ENCODE results near the gene VPS35. TPM values are rescaled to one million over a fixed set of nuclear protein-coding genes. Genes with fewer than 3 reads are reported as not detected.

The VPS35 gene
- total RNA-seq, 1 donor from 2014 or later = 102 TPM

DNA sequence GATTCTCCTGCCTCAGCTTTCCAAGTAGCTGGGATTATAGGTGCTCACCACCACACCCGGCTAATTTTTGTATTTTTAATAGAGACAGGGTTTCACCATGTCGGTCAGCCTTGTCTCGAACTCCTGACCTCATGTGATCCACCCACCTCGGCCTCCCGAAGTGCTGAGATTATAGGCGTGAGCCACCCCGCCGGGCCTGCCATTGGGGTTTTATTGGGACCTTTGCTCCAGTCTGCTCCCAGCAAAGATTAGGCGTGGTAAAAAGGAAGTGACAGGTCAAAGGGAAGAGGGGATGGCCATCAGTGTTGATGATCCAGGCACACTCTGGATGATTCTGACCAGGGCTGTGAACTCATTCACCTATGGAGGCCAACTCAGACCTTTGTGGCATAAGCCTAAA lies 38.7 kb upstream of the VPS35 start:
- TF ChIP-seq, protein P1, sequence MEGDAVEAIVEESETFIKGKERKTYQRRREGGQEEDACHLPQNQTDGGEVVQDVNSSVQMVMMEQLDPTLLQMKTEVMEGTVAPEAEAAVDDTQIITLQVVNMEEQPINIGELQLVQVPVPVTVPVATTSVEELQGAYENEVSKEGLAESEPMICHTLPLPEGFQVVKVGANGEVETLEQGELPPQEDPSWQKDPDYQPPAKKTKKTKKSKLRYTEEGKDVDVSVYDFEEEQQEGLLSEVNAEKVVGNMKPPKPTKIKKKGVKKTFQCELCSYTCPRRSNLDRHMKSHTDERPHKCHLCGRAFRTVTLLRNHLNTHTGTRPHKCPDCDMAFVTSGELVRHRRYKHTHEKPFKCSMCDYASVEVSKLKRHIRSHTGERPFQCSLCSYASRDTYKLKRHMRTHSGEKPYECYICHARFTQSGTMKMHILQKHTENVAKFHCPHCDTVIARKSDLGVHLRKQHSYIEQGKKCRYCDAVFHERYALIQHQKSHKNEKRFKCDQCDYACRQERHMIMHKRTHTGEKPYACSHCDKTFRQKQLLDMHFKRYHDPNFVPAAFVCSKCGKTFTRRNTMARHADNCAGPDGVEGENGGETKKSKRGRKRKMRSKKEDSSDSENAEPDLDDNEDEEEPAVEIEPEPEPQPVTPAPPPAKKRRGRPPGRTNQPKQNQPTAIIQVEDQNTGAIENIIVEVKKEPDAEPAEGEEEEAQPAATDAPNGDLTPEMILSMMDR (conservative IDR thresholded peaks at IDR 0.05) = no peak
- H3K27me3 Mint-ChIP-seq (ENCODE audit: low read depth) = no peaks in the 10 kb centered on the region
- no peaks in the 10 kb centered on the region for H3K4me1 Mint-ChIP-seq
- H3K4me3 Mint-ChIP-seq = no peak overlapping the region
- peaks cover 7% of the 10 kb centered on the region for H3K9me3 Mint-ChIP-seq
- H3K27ac Mint-ChIP-seq (ENCODE audit: unreplicated experiment) = no peak overlapping the region
- no peaks in the 10 kb centered on the region for H3K36me3 Mint-ChIP-seq (ENCODE audit: low read depth)
- no peak for DNase-seq (ENCODE audit: low read depth, low spot score)

DNA sequence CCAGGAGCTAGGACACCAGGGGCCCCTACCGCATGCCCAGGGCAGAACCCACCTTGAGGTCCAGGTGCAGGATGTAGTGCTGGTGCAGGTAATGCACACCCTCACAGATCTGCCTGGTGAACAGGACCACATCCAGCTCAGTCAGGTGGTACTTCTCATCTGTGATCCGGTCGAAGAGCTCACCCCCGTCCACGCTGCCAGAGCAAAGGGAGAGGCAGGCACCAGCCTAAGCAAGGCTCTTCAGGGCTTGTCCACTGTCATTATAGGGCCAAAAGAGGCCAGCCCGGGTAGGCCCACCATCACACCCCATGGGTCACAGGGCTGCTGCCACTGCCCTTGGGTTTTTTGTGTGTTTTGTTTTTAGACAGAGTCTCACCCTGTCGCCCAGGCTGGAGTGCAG lies 38.2 kb upstream of the VPS35 start:
- no peak overlapping the region for H3K27ac Mint-ChIP-seq (ENCODE audit: unreplicated experiment)
- peaks cover 7% of the 10 kb centered on the region for H3K9me3 Mint-ChIP-seq
- TF ChIP-seq, protein P1 (conservative IDR thresholded peaks at IDR 0.05) = no peak
- no peaks in the 10 kb centered on the region for H3K4me1 Mint-ChIP-seq
- H3K27me3 Mint-ChIP-seq (ENCODE audit: low read depth) = no peaks in the 10 kb centered on the region
- no peak for DNase-seq (ENCODE audit: low read depth, low spot score)
- H3K4me3 Mint-ChIP-seq = no peak overlapping the region
- H3K36me3 Mint-ChIP-seq (ENCODE audit: low read depth) = no peaks in the 10 kb centered on the region

DNA sequence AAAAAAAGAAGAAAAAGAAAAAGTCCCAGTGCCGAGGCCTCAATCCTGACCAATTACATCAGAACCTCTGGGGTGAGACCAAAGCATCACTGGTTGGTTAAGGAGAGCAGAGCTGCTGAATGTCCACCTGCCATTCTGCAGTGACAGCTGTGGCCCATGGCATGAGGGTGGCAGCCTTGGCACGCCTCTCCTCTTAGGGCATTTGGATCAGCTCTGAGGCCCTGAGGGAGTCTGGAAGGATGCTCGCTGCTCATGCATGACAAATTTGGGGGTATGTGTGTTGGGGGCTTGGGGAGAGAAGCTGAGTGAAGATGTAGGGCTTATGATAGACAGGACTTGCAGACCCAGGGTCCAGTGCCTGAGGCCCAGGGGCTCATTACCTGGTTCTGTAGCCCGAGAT lies 32.9 kb upstream of the VPS35 start:
- no peaks in the 10 kb centered on the region for H3K27me3 Mint-ChIP-seq (ENCODE audit: low read depth)
- DNase-seq (ENCODE audit: low read depth, low spot score) = no peak
- TF ChIP-seq, protein P1 (conservative IDR thresholded peaks at IDR 0.05) = no peak
- H3K9me3 Mint-ChIP-seq = peaks cover 7% of the 10 kb centered on the region
- H3K27ac Mint-ChIP-seq (ENCODE audit: unreplicated experiment) = no peak overlapping the region
- no peak overlapping the region for H3K4me3 Mint-ChIP-seq
- H3K4me1 Mint-ChIP-seq = no peaks in the 10 kb centered on the region
- no peaks in the 10 kb centered on the region for H3K36me3 Mint-ChIP-seq (ENCODE audit: low read depth)

DNA sequence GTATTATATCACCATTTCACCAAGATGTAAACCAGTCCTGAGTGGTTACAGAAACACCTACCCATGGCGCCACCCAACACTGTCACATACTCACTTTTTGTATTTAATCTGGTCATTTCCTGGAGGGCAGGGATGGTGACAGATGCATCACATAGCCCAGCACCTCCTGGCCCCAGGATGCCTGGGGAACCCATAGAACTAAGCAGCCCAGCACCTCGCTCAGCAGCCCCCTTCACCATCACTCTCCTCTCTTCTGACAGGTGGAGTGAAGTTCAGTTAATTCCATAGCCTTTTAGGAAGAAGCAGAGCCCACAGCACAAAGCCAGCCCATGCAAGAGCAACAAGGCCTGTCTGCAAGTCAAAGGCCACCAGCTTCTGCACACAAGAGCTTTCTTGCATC lies 31.6 kb upstream of the VPS35 start:
- TF ChIP-seq, protein P1 (conservative IDR thresholded peaks at IDR 0.05) = no peak
- Mint-ChIP-seq H3K36me3 (ENCODE audit: low read depth) (no peaks in the 10 kb centered on the region), H3K27me3 (ENCODE audit: low read depth) (no peaks in the 10 kb centered on the region), H3K9me3 (peaks cover 3% of the 10 kb centered on the region), H3K4me1 (no peaks in the 10 kb centered on the region), H3K27ac (ENCODE audit: unreplicated experiment) (no peak overlapping the region), H3K4me3 (no peak overlapping the region)
- DNase-seq (ENCODE audit: low read depth, low spot score) = no peak

DNA sequence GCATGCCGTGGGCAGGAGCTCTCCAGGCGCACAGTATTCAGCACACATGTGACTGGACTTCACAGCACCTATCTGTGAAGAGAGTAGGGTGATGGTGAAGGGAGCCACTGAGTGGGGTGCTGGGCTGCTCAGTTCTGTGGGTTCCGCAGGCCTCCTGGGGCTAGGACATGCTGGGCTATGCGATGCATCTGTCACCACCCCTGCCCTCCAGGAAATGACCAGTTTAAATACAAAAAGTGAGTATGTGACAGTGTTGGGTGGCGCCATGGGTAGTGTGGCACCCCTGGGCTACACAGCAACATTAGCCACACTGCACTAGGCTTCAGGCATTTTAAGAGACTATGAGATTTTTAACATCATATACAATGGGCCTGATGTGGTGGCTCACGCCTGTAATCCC lies 30.6 kb upstream of the VPS35 start:
- Mint-ChIP-seq H3K27me3 (ENCODE audit: low read depth) (no peaks in the 10 kb centered on the region), H3K9me3 (no peaks in the 10 kb centered on the region), H3K4me3 (no peak overlapping the region)

More for the DNA sequence above, 30.6 kb upstream of the VPS35 start:
- Mint-ChIP-seq H3K27ac (ENCODE audit: unreplicated experiment) (no peak overlapping the region), H3K4me1 (no peaks in the 10 kb centered on the region), H3K36me3 (ENCODE audit: low read depth) (no peaks in the 10 kb centered on the region)
- TF ChIP-seq, protein P1 (conservative IDR thresholded peaks at IDR 0.05) = no peak
- DNase-seq (ENCODE audit: low read depth, low spot score) = no peak

Measured in neural crest cell (in vitro differentiated cells).